ENCODE measurements around the gene AUTS2. TPM values are rescaled to one million over a fixed set of nuclear protein-coding genes. Genes with fewer than 3 reads are reported as not detected.

The AUTS2 gene
- total RNA-seq, 2 experiments from 2014 or later: 2.4 to 3.0 TPM

GRCh38 chr7:70037171-70037933, 439.1 kb downstream of the AUTS2 start:
- H3K4me3 Mint-ChIP-seq: no peak overlapping the region
- no peak overlapping the region for H3K27ac Mint-ChIP-seq
- H3K27me3 Mint-ChIP-seq: peaks cover 3% of the 10 kb centered on the region
- DNase-seq (no peak), ATAC-seq (no peak)
- intact Hi-C loops (cut with DNase I, micrococcal nuclease): no loop called here
- POLR2A ChIA-PET: no interaction called here
- no peaks in the 10 kb centered on the region for H3K36me3 Mint-ChIP-seq (ENCODE audit: low read depth)
- CTCF ChIA-PET: no interaction called here
- H3K4me1 Mint-ChIP-seq: no peaks in the 10 kb centered on the region
- no peaks in the 10 kb centered on the region for H3K9me3 Mint-ChIP-seq (ENCODE audit: low read depth)

GRCh38 chr7:70040051-70040450, 441.8 kb downstream of the AUTS2 start:
- ChIA-PET CTCF (no interaction called here), POLR2A (no interaction called here)
- intact Hi-C loops (cut with DNase I, micrococcal nuclease): loop anchor here in 1 of 2 experiments (10.0 kb wide), 1 partner anchor 655 kb away; no protein-coding TSS in a partner anchor
- Mint-ChIP-seq H3K4me3 (no peak overlapping the region), H3K27me3 (no peaks in the 10 kb centered on the region), H3K27ac (no peak overlapping the region), H3K4me1 (no peaks in the 10 kb centered on the region), H3K36me3 (ENCODE audit: low read depth) (no peaks in the 10 kb centered on the region), H3K9me3 (ENCODE audit: low read depth) (no peaks in the 10 kb centered on the region)
- DNase-seq: no peak
- ATAC-seq: no peak

- intact Hi-C loops (cut with DNase I, micrococcal nuclease): loop anchor here in 1 of 2 experiments (10.0 kb wide), 1 partner anchor 654 kb away; no protein-coding TSS in a partner anchor
- H3K9me3 Mint-ChIP-seq (ENCODE audit: low read depth): no peaks in the 10 kb centered on the region
- H3K4me3 Mint-ChIP-seq: no peak overlapping the region
- no peak for DNase-seq
- CTCF ChIA-PET: interaction anchor here (0.6 to 1.6 kb wide), 3 partner anchors 87 to 1090 kb away, joined by 3 read pairs; no protein-coding TSS in a partner anchor
- H3K27me3 Mint-ChIP-seq: no peaks in the 10 kb centered on the region
- no peak overlapping the region for H3K27ac Mint-ChIP-seq
- POLR2A ChIA-PET: no interaction called here
- H3K4me1 Mint-ChIP-seq: no peaks in the 10 kb centered on the region
- no peaks in the 10 kb centered on the region for H3K36me3 Mint-ChIP-seq (ENCODE audit: low read depth)
- ATAC-seq: no peak
Measured at GRCh38 chr7:70040970-70041766, 442.9 kb downstream of the AUTS2 start.

- Mint-ChIP-seq H3K9me3 (ENCODE audit: low read depth) (no peaks in the 10 kb centered on the region), H3K36me3 (ENCODE audit: low read depth) (no peaks in the 10 kb centered on the region), H3K27me3 (no peaks in the 10 kb centered on the region), H3K27ac (no peak overlapping the region), H3K4me1 (no peaks in the 10 kb centered on the region), H3K4me3 (no peak overlapping the region)
- intact Hi-C loops (cut with DNase I, micrococcal nuclease): loop anchor here in 1 of 2 experiments (10.0 kb wide), 1 partner anchor 652 kb away; no protein-coding TSS in a partner anchor
- ATAC-seq: no peak
- ChIA-PET POLR2A (no interaction called here), CTCF (interaction anchor here (1.4 to 1.6 kb wide), 2 partner anchors 10 to 89 kb away, joined by 3 to 6 read pairs; no protein-coding TSS in a partner anchor)
- DNase-seq: no peak
Measured at GRCh38 chr7:70042533-70042932, 444.3 kb downstream of the AUTS2 start.

GRCh38 chr7:70043015-70043538, 444.8 kb downstream of the AUTS2 start:
- POLR2A ChIA-PET: interaction anchor here (0.7 kb wide), 1 partner anchor 10 kb away, joined by 3 read pairs; no protein-coding TSS in a partner anchor
- ATAC-seq (no peak), DNase-seq (no peak)
- CTCF ChIA-PET: interaction anchor here (1.4 to 1.6 kb wide), 2 partner anchors 9 to 89 kb away, joined by 3 to 6 read pairs; no protein-coding TSS in a partner anchor
- H3K4me1 Mint-ChIP-seq: no peaks in the 10 kb centered on the region
- no peak overlapping the region for H3K27ac Mint-ChIP-seq
- no peaks in the 10 kb centered on the region for H3K36me3 Mint-ChIP-seq (ENCODE audit: low read depth)
- no peaks in the 10 kb centered on the region for H3K9me3 Mint-ChIP-seq (ENCODE audit: low read depth)
- intact Hi-C loops (cut with DNase I, micrococcal nuclease): loop anchor here in 1 of 2 experiments (10.0 kb wide), 1 partner anchor 652 kb away; no protein-coding TSS in a partner anchor
- H3K4me3 Mint-ChIP-seq: no peak overlapping the region
- no peaks in the 10 kb centered on the region for H3K27me3 Mint-ChIP-seq

- H3K9me3 Mint-ChIP-seq (ENCODE audit: low read depth): no peaks in the 10 kb centered on the region
- no peaks in the 10 kb centered on the region for H3K36me3 Mint-ChIP-seq (ENCODE audit: low read depth)
- intact Hi-C loops (cut with DNase I, micrococcal nuclease): loop anchor here in 1 of 2 experiments (10.0 kb wide), 1 partner anchor 651 kb away; no protein-coding TSS in a partner anchor
- ChIA-PET CTCF (no interaction called here), POLR2A (no interaction called here)
- H3K27me3 Mint-ChIP-seq: no peaks in the 10 kb centered on the region
- ATAC-seq (no peak), DNase-seq (no peak)
- H3K4me3 Mint-ChIP-seq: no peak overlapping the region
- no peak overlapping the region for H3K27ac Mint-ChIP-seq
- H3K4me1 Mint-ChIP-seq: no peaks in the 10 kb centered on the region
Measured at GRCh38 chr7:70044064-70044463, 445.8 kb downstream of the AUTS2 start.

GRCh38 chr7:70044525-70044924, 446.2 kb downstream of the AUTS2 start:
- Mint-ChIP-seq H3K4me3 (no peak overlapping the region), H3K27me3 (no peaks in the 10 kb centered on the region), H3K27ac (no peak overlapping the region), H3K9me3 (ENCODE audit: low read depth) (no peaks in the 10 kb centered on the region), H3K36me3 (ENCODE audit: low read depth) (no peaks in the 10 kb centered on the region), H3K4me1 (no peaks in the 10 kb centered on the region)
- DNase-seq (no peak), ATAC-seq (no peak)
- intact Hi-C loops (cut with DNase I, micrococcal nuclease): loop anchor here in 1 of 2 experiments (10.0 kb wide), 1 partner anchor 650 kb away; no protein-coding TSS in a partner anchor
- ChIA-PET CTCF (no interaction called here), POLR2A (no interaction called here)

GRCh38 chr7:70044981-70045380, 446.7 kb downstream of the AUTS2 start:
- CTCF ChIA-PET: no interaction called here
- Mint-ChIP-seq H3K27me3 (no peaks in the 10 kb centered on the region), H3K4me1 (no peaks in the 10 kb centered on the region), H3K9me3 (ENCODE audit: low read depth) (no peaks in the 10 kb centered on the region), H3K27ac (no peak overlapping the region), H3K4me3 (no peak overlapping the region), H3K36me3 (ENCODE audit: low read depth) (no peaks in the 10 kb centered on the region)
- intact Hi-C loops (cut with DNase I, micrococcal nuclease): loop anchor here in 1 of 2 experiments (10.0 kb wide), 1 partner anchor 650 kb away; no protein-coding TSS in a partner anchor
- ATAC-seq: no peak
- POLR2A ChIA-PET: no interaction called here
- DNase-seq: no peak

- Mint-ChIP-seq H3K36me3 (ENCODE audit: low read depth) (no peaks in the 10 kb centered on the region), H3K4me3 (no peak overlapping the region), H3K27ac (no peak overlapping the region), H3K27me3 (no peaks in the 10 kb centered on the region), H3K4me1 (no peaks in the 10 kb centered on the region), H3K9me3 (ENCODE audit: low read depth) (no peaks in the 10 kb centered on the region)
- intact Hi-C loops (cut with DNase I, micrococcal nuclease): loop anchor here in 1 of 2 experiments (10.0 kb wide), 1 partner anchor 647 kb away; no protein-coding TSS in a partner anchor
- ATAC-seq (no peak), DNase-seq (no peak)
- ChIA-PET CTCF (no interaction called here), POLR2A (no interaction called here)
Measured at GRCh38 chr7:70047384-70047783, 449.1 kb downstream of the AUTS2 start.

GRCh38 chr7:70047891-70048448, 449.7 kb downstream of the AUTS2 start:
- no peaks in the 10 kb centered on the region for H3K9me3 Mint-ChIP-seq (ENCODE audit: low read depth)
- H3K36me3 Mint-ChIP-seq (ENCODE audit: low read depth): no peaks in the 10 kb centered on the region
- H3K4me3 Mint-ChIP-seq: no peak overlapping the region
- H3K27me3 Mint-ChIP-seq: no peaks in the 10 kb centered on the region
- no peak for ATAC-seq
- POLR2A ChIA-PET: no interaction called here
- DNase-seq: no peak
- CTCF ChIA-PET: no interaction called here
- intact Hi-C loops (cut with DNase I, micrococcal nuclease): loop anchor here in 1 of 2 experiments (10.0 kb wide), 1 partner anchor 647 kb away; no protein-coding TSS in a partner anchor
- no peaks in the 10 kb centered on the region for H3K4me1 Mint-ChIP-seq
- no peak overlapping the region for H3K27ac Mint-ChIP-seq

GRCh38 chr7:70051726-70052125, 453.5 kb downstream of the AUTS2 start:
- Mint-ChIP-seq H3K36me3 (ENCODE audit: low read depth) (no peaks in the 10 kb centered on the region), H3K4me3 (no peak overlapping the region), H3K27ac (no peak overlapping the region), H3K4me1 (no peaks in the 10 kb centered on the region), H3K27me3 (no peaks in the 10 kb centered on the region), H3K9me3 (ENCODE audit: low read depth) (no peaks in the 10 kb centered on the region)
- CTCF ChIA-PET: interaction anchor here (0.7 to 1.3 kb wide), 4 partner anchors 9 to 985 kb away, joined by 3 to 6 read pairs (median 4); no protein-coding TSS in a partner anchor
- no peak for ATAC-seq
- intact Hi-C loops (cut with DNase I, micrococcal nuclease): no loop called here
- POLR2A ChIA-PET: no interaction called here
- DNase-seq: no peak
